ENCODE measurements around the gene MRPS23. TPM values are rescaled to one million over a fixed set of nuclear protein-coding genes. Genes with fewer than 3 reads are reported as not detected.

Gene MRPS23
- polyA plus RNA-seq, 3 donors, result 60.3 to 68.4 (median 63.6) TPM

DNA sequence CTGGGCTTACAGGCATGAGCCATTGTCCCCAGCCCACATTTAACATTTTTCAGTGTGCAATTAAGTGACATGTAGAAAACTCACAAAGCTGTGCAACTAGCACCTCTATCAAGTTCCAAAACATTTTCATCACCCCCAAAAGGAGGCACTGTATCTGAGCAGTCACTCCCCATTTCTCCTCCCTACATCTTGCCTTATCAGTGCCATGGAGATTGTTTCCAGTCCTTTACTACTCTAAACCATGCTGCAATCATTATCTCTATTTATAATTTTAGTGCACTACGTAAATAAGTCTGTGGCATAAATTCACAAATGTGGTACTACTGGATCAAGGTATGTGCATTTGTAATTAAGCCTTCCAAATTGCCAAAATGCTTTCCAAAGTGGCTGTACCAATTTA is 7.6 kb downstream of the MRPS23 start:
- no peak for DNase-seq (ENCODE audit: low read depth in 3 of 3, low spot score in 2 of 3)

DNA sequence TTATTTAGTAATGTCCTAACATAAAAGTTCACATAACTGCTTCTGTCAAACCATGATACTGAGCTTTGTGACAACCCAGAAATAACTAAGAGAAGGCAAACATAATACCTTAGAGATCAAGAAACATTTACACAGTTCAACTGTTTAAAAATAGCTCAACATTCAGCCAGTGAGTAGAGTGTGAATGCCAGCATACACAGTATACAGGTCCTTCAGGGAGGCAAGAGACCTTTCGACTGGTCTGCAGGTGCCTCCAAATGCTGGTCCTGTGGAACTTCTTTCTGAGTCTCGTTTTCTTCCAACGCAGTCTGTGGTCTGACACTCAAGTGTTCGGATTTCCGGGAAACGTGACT is 10.3 kb downstream of the MRPS23 start:
- no peak for DNase-seq (ENCODE audit: low read depth in 3 of 3, low spot score in 2 of 3)

DNA sequence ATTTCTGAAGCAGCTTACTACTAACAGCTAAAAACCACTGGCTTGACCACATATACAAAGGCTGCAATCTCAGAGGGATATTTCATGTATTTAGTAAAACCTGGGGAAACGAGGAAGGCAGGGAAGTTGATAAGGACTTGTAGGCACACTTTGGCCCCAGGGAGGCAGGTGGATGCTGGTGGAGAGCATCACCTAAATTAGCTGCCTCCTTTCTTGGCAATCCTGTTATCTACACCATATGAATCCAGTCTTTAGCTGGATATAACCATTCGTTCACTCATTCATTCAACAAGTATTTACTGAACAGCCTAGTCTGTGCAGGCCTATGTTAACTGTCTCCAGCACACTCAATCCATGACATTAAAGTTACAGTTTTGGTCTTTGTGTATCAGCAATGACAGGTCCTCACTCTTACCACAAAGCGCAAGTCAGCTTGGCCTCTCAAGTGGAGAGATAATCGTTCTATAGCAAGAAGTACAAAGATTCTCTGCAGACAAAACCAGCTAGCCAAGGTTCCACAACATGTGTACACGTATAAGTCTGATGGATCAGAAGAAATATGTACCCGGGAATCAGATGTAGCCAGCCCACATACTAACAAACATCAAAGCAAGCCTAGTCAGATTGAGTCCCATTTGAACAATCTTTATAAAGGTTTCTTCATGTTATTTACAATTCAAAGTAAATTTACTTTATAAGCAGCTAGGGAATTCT is 10.8 kb downstream of the MRPS23 start:
- no peak for DNase-seq (ENCODE audit: low read depth in 3 of 3, low spot score in 2 of 3)

DNA sequence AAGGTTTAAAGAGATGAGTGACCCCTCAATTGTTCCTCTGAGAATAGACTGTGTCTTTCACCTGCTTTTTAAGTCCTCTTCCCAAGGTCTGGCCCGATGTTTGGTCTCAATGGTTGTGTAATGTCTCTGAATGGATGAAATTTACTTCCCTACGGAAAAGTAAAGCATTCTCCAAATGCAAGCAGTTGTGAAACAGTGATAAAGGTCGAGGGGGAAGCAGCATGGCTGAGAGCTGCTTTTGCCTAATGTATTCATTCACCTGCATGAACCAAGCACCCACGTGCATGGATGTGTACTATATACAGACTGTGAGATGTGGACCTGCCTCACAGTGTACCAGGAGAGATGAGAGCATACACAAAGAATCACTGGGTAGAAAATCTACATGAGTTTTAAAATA is 11.4 kb downstream of the MRPS23 start:
- DNase-seq (ENCODE audit: low read depth in 3 of 3, low spot score in 2 of 3), result no peak

DNA sequence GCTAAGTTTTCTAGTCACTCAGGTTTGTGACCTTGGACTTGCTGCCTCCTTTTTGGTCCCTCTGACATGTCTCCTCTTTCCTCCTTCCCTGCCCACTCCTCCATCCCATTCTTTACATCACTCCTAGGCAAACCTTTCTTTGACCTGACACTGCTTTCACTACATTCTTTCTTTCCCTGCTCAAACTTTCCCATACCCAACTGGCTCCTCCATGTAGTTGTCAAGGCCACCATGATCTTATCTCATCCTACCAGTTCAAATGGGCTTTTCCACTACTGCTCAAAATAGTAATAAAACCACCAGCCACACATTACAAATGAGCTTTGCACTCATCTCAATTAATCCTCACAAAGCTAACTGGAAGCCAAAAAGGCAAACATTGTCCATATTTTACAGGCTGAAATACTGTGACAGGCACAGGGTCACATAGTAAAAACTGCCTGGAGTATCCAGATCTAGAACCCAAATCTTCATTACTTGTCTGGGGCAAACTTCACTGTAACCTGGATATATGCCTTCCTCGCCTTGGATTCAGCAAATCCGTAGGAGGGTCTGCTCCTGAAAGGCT is 14.4 kb downstream of the MRPS23 start:
- DNase-seq (ENCODE audit: low read depth in 3 of 3, low spot score in 2 of 3), result no peak

DNA sequence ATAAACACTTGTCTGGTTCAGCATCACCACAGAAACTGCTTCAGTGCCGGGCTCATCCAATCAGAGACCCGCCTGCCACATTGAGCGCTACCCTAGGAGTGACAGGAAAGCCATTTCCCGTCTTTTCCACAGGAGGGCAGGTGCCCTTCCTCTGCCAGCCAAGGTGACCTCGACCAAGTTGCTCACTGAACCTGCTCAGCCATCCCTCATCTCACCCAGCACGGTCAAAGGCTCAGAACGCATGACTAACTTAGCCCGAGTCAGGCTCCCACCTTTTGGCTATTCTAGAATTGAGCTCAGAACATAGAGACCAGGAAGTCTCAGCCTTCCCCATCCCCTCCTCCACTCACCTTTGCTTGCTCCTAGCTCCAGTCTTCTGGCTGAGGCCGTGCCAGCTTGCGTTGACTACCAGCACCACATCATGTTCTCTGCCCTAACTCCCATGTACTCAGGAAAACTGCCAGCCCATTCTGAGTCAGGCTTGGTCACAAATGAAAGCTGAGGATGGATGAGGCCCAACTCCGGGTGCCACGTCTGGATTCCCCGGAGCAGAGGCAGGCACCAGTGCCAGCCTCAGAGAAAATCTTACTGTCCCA is 15.6 kb downstream of the MRPS23 start:
- DNase-seq (ENCODE audit: low read depth in 3 of 3, low spot score in 2 of 3), result no peak

DNA sequence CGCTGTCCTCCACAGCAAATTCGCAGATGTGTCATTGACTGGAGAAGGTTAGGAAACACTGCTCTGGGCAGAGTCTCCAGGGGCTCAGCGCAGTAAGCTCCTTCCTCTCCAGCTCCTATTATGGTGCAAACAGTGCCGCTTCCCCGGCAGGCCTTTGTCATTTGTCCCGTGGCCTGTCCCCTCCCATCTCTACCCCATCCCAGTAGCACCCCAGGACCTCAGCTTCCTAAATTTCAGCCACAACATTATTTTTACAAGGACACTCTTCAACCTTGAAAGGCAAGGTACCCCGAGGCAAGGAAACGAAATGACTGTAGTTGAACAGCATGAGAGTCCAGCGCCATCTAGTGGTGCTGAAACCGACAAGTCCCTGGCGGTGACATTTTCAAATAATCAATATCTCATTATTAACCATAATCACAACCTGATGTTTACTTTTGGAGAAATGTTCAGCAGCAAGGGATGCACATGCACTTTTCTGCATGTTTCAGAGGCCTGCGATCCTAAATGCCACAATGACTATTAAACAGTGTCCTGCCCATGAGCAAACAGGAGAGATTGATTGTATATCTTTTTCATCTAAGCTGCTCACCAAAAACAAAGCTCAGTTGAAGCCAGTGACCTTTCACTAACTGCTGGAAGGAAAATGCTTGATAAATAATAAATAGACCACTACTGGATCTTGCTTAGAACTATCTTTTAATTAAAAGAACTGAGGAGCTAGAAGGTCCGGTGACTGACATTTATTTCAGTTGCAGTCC is 16.5 kb downstream of the MRPS23 start:
- DNase-seq (ENCODE audit: low read depth in 3 of 3, low spot score in 2 of 3), result peak; percentile 65 to 67 (median 67)

DNA sequence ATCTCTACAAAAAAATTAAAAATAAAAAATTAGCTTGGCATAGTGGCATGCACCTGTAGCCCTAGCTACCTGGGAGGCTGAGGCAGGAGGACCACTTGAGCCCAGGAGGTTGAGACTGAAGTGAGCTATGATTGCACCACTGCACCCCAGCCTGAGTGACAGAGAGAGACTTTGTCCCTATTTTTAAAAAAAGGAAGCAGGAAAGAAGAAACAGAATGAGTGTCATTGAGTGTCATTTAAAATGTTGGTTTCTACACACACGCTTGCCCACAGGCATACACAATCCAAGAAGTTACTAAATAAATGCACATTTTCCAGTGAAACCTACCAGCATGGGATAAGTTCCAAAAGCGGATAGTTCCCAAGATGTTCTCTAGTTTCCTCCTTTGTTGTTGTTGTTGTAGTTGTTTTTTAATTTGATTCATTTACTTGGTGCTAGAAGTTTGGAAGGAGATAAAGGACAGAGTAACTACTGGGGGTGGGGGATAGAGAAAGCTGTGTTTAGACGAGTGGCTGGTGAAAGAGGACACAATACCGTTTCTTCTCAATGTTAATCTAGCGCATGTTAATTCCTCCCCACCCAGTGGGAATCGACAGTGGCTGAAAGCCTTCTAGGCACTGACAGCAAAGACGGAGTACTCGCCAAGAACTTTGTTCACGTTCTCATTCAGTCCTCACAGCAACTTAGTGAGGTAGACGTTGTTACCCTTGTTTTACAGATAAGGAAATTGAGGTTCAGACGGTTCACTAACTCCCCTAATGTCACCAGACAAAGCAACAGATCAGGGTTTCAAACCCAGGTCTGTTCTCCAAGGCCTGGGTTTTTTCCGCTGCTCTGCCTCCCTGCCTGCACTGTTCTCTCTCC is 17.3 kb downstream of the MRPS23 start:
- no peak for DNase-seq (ENCODE audit: low read depth in 3 of 3, low spot score in 2 of 3)

DNA sequence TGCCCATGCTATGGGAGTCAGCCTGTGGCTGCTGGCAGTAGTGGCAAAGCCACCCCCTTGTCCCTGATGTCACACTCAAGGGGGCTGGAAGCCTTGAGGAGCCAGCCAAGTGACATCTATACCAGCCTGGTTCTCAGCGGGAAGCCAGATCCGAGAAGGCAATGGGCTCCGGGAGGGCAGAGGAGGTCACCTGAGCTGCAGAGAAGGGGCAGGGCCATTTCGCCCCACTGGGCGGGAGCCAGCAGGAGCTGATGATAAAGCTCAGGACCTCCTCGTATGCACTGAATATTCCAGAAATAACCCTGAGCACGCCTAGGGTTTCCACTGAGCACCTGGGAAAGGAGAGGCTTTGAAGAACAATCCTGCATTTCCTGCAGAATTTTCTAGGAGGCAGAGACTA is 19.0 kb downstream of the MRPS23 start:
- no peak for DNase-seq (ENCODE audit: low read depth in 3 of 3, low spot score in 2 of 3)

DNA sequence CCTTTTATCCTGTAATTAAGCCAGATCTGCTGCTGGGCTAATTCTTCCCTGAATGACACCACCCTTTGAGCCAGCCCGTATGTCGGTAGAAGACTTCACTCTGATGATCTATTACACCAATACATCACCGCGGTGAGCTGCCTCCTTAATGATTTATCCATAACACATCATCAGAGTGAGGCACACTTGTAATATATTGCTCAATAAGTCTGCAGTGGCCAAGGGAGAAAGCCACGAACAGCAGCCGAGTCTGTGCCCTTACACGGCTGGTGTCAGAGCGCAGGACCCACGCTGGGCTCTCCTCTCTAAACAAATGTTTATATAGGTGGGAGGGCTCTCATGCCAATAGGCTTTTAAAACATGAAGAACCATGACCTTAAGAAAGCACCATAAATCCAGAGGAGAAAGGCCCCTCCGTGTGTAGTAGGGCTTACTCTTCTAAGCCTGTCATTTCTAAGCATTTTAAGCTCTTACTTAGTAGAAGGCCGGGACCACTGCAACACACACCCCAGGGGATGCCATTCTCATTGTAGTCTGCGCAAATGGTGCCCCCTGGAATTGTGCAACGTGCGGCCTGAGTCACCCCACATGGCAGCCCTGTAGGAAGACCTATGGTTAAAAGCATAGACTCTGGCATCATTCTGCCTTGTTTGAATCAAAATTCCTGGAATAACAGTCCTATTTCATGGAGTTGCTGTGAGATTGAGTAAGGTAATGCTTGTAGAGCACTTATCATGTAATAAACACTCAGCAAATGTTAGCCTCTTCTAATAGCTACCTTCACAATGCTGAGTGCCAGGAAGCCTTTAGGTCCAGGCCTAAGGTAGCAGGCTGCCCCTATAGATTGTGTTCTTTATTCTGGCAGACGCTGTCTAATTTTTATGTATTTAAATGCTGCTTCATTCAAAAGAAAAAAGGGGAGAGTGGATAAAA is 26.1 kb downstream of the MRPS23 start:
- DNase-seq (ENCODE audit: low read depth in 3 of 3, low spot score in 2 of 3), result no peak

DNA sequence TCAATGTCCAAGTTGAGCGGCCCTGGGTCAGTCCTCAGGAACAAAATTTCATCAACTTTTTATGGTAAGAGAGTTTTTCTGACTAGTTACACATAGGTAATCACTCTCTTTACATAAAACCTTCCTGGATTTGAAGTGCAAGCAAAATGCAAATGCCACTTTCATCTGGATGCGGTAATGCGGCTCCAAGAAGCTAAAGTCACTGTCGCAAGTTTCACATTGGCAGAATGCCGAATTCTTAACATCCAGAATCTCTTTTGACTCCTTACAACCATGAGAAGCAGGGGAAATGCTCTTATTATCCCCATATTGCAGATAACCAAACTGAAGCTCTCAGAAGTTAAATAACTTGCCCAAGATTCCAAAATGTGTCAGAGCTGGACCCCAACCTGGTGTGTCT is 30.0 kb downstream of the MRPS23 start:
- DNase-seq (ENCODE audit: low read depth in 3 of 3, low spot score in 2 of 3), result no peak

DNA sequence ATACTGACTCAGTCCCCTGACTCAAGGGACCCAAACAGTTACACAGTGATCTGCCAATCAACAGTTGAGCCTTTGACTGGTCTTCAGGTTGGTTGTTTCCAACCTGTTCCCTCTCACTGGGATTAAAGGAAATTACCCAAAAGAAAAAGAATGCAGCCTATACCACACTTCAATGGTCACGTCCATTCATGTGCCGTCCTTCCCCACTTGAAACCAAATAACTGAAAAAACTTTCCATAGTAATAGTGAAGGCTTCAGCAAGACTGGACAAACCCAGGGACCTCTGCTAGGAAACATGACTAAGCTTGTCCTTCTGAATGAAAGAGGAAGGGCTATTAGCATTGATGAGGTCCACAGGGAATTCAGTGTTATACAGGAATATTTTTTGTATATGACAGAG is 30.6 kb downstream of the MRPS23 start:
- DNase-seq (ENCODE audit: low read depth in 3 of 3, low spot score in 2 of 3), result no peak

DNA sequence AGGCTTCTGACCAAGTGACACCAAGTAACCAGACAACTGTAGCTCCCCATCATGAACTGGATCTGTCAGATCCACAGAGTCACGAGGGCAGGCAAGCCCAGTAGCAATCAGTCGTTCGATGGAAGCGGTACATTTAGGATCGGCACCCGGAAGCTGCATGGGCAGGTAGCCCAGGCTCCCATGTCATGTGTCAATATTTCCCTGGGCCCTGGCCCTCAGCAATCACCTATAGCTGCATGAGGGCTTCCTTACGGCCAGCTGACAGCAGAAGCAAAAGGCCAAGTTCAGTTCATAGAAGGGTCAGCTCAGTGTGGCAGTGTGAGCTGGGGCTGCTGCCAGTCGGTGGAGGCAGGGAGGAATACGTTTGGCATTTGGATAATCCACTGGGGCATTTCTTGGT is 31.8 kb downstream of the MRPS23 start:
- DNase-seq (ENCODE audit: low read depth in 3 of 3, low spot score in 2 of 3), result no peak

DNA sequence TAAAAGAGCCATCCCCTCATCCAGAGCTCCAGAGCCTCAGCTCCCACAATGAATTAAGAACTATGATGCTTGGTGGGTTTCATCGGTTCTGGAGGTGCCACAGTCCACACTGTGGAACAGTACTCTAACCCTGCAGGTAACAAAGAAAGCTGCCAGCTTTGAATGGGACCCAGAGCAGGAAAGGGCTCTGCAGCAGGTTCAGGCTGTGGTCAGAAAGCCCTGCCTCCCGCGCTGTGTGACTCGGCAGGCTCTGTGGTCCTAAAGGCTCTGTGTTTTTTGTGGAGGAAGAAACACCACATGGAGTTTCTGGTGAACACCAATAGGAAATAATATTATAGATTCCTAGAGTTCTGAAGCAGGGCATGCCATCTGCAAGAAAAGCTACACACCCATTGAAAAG is 32.5 kb downstream of the MRPS23 start:
- no peak for DNase-seq (ENCODE audit: low read depth in 3 of 3, low spot score in 2 of 3)

DNA sequence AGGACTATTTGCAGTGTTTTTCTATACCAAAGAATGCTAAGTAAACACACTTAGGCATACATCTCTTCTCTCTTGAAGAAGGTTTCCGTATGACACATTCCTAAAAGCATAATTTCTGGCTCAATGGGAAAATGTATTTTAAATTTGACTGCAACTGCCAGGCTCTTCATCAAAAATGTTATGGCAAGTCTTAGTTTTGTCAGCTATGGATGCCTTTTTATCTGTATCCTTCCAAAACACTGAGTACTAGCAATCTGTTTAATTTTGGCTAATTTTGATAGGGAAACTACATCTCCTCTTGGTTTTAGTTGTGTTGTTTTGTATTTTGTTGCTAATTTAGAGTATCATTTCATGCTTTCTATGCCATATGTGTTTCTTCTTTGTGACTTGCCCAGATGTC is 35.4 kb downstream of the MRPS23 start:
- DNase-seq (ENCODE audit: low read depth in 3 of 3, low spot score in 2 of 3), result no peak

DNA sequence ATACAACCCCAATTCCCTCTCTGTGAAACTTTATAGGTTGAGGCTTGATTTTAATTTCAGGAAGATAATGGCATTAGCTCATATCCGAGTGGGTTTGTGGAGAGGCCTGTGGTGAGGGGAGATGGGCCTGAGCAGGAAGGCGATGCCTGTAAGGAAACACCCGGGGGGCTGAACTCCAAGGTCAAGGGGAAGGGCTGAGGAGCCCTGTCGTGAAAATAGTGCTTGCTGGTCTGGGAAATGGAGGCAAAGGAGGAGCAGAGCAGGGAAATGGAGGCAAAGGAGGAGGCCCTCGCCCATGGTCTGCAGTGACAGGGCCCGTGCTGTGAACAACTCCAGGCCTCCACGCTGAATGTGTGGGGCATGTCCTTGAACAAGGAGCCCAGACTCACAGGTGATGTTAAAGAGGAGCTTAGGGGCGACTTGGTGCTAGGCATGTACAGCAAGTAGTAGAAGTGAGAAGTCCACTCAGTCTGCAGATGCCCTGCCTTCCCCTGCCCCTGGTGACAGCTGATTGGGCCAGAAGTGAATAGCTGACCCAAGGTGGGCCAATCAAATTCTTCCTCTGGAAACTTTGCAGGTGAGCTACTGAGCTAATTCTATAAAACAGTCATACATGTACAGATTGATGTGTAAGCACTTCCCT is 38.1 kb downstream of the MRPS23 start:
- DNase-seq (ENCODE audit: low read depth in 3 of 3, low spot score in 2 of 3), result no peak

DNA sequence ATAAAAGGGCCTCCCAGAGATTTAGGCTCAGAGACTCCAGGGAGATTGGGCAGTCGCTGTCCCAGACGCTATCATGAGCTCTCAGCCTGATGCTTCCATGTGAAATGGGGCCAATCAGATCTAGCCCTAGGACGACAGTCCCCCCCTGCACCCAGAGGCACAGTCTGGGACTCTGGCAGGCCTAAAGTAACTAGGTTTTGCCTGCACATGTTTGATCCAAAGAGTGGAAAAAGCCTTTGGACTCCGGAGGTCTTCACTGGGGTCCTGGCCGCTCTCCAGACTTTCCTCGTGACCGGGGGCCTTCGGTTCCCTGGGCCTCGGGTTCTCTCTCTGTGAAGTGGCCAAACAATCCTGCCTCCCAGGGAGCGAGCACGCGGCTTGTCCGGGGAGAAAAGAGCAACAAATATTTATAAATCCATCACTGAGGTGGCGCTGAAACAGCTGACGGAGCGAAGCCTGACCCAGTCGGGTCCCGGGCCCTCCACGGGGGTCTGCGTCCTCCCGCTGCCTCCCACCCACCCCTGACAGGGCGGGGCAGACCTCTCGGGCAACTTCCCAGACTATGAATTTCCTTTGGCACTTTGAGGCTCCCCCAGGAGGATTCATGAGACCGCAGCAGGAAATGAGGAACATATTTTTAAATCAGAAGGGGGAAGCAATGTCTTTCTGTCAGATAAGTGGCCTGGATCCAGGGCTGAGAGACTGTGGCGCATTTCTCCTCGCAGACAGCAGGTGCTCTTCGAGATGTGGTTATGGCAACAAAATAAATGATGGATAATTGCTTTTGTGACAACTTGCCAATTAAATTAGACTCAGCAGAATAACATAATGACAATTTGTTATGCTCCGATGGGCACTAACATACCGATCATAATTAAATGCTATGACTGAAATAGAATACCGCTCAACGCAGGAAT is 38.9 kb downstream of the MRPS23 start:
- DNase-seq (ENCODE audit: low read depth in 3 of 3, low spot score in 2 of 3), result peak; percentile 47 to 54 (median 51)

DNA sequence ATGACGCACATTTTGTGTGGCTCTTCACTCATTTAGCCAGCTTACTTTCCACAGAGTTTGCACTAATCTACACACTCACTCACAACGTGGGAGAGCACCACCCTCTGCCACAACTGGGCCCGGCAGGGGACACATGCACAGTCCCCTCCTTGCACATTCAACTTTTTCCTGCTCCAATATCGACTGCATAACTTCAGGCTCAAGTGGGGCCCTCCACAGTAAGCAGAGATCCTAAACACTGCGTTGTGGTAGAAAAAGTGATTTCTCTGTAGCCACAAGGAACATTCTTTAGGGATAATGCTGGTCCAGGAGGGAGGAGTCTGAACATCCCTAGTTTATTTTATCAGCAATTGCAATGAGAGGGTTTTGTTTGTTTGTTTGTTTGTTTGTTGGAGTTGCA is 40.0 kb downstream of the MRPS23 start:
- DNase-seq (ENCODE audit: low read depth in 3 of 3, low spot score in 2 of 3), result no peak

Measured in right renal cortex interstitium (tissue), 3 donors.